NOMO-1 treated with DMSO at 0.1 percent for 48 hours (cell line): ENCODE data around the gene SIGLEC6.

Experiments used
- DNase-seq: peaks from one replicate; lab custom pipeline; 2025; ENCODE audit not compliant: unreplicated experiment; lab: John Stamatoyannopoulos, UW

Gene SIGLEC6

DNA sequence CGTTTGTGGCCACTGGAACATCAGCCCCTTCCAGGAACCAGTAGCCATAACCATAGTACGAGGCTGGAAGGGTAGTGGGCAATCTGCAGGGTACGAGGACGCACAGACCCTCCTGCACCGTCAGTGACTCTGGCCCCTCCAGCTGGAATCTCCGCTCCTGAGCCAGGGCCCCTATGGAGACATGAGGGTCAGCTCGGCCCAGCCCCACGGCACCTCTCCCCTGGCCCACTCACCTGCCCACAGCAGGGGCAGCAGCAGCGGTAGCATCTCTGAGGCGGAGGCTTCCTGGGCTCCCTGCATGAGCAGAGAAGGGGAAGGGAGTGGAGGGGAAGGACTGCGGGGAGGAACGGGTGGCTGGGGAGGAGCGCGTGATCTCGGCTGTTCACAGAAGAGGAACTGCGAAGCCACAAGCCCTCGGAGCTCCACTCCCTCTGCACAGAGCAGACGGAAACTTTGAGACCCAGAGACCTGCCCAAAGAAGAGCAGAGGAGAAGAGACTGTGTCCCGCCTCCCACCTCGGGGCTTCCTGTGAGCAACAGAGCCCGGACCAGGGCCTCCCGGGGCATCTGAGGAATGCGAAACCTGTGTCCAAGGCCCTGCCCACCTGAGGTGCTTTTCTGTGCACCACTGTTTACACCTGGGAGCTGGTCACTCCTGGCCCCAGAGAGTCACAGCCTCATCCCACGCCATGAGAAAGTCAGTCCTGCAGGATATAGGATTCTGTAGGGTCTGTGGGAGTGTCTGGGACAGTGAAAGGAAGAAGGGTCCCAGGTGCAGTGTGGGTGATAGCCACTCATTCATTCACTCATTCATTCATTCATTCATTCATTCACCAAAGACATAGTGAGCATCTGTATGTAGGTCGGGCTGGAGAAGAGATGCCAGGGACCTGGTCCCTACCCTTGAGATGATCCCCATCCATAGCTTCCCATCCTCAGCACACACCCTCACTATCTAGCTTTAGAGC, at the start of gene SIGLEC6:
SIGLEC6 (minus strand) TSS at position 322 of the 967 bp plus-strand sequence; CDS start at position 300, 22 bp downstream.
- peak; percentile 96 for DNase-seq

DNA sequence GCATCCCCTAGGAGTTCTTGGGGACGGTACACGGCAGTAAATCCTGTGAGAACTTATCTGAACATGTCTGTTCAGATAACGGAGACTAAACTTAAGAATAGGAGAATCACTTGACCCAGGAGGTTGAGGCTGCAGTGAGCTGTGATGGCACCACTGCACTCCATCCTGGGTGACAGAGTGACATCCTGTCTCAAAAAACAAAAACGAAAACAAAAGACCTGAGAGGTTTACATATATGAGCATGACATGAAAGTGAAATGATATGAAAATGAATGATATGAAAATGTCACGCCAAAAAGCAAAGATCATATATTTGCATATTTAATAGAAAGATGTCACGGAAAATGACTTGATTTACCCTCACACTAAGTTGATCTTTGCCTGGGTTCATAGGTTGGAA, 45.4 kb upstream of the SIGLEC6 start:
- no peak for DNase-seq

DNA sequence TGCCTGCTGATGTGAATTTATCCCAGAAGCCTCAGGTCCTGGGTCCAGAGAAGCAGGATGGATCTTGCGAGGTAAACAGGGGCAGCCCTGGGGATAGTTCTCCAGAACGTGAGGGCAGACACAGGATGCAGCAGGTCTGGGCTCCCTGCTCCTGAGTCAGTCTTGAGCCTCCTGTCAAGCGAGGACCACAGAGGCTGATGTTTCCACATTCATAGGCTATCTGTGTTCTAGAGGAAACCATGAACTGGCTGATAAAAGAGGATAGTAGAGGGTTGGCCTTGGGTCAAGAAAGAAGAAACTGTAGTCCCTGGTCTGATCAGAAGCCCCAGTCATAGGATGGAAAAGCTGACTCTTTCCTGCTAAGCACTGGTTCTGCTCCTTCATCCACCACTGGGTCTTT, 41.9 kb upstream of the SIGLEC6 start:
- DNase-seq: no peak

DNA sequence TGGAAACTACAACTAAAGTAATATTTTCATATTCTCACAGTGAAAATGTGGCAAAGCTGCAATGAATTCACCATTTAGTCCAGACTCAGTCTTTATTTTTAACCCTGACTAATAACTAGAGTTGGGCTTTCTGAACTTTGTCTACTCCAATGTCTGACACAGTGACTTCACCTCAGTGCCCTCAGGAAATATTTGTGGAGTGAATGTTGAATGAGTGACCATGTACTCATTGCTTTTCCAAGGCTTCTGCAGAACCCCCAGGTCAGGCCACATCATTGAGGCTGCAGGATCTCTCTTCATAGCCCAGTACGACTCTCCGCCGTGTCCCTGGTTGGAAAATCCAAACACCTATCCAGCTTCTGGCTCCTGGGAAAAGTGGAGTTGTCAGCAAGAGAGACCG, 41.4 kb upstream of the SIGLEC6 start:
- no peak for DNase-seq

DNA sequence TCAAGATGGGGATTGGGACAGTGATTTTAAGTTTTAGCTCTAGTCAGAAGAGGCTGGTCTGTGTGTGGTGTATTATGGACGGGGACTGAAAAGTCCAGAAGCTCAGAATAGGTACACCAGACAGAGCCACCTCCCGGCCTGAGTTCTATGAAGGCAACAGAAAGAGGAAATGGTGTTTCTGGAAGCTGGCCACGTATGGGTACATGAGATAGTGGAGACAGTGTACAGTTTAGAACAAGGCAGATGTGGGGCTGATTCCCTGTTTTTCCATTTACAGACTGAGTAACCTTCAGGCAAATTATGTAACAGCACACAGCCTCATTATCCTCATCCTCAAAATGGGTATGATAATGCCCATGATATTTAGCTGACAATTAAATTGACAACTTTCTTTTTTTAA, 40.9 kb upstream of the SIGLEC6 start:
- DNase-seq: peak; percentile 56

DNA sequence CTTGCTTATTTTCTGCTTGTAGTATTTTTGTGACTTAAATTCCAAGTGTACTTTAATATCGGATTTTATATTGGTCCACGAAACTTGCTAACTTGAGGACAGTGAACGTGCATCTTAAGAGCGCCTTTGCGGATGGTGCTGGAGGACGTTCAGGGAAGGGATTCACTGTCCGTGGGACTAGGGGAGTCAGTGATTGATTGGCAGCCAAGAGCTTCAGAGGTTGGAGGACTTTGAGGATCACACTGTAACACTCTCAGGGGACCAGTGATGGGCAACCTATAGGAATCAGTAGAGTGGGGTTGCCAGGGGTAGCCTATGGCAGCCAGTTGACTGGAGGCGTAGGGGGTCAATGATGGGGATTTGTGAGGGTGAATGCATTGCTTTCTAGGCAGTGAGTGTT, 40.1 kb upstream of the SIGLEC6 start:
- DNase-seq: no peak

DNA sequence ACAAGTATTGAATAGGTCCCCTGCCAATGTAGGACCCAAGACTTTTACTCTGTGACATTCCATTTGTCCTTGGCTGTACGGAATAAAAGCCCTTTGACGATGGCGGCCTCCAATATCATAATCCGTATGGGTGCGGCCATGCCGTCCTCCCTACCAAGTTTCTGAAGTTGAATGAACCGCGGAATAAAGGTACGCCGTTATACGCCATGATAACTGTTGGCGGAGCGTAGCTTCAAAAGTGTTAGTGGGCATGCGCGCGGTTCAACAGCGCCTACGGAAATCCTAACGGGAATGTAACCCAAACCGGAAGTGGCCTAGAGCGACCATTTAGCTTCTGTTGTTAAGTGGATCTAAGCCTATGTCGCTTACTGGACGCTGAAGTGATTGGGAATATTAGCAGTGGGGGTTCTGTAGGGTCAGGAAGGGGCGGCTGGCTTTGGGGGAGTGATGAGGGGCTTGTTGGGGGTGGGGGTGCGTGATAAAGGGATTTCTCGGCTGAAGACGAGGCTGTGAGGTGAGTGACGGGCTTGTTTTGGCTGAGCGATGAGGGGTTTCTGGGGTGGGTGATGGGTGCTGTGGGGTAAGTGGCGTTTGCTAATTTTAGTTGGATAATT, 39.6 kb upstream of the SIGLEC6 start, which contains the start of gene ZNF175:
ZNF175 (plus strand) TSS at position 322 of the 614 bp plus-strand sequence. CDS start 2,047 bp downstream, outside the sequence.
- peak; percentile 92 for DNase-seq

DNA sequence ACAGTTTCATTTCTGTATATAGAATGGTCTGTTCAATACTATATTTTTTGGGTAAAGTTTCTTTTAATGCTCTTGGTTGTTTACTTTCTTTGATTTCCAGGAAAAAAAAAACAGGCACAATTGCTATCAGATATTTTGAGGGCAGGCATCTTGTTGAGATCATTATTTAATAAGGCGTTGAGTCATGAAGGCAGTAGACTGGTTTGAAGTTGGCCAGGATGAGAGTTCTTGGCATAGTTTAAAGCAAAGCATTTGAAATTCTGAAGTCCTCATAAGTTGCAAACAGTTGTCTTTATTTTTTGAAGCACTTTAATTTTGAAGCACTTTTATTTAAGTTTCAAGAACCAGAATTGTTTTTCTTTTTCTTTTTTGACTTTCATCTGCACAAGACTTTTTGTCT, 37.0 kb upstream of the SIGLEC6 start:
- no peak for DNase-seq

DNA sequence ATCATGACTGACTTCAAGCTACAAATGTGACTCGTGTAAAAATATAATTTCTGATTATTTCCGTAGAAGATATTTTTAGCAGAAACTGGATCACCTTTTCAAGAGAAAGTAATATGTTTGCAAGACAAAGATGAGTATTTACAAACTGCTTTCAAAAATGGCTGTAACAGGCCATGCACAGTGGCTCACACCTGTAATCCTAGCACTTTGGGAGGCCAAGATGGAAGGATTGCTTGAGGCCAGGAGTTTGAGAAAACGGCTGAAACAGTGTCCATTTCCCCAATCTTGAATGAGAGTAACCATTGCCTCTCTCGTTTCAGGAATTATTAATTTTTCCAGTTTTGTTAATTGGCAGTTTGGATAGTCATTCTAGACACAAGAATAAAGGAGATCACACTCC, 36.1 kb upstream of the SIGLEC6 start:
- DNase-seq: no peak

DNA sequence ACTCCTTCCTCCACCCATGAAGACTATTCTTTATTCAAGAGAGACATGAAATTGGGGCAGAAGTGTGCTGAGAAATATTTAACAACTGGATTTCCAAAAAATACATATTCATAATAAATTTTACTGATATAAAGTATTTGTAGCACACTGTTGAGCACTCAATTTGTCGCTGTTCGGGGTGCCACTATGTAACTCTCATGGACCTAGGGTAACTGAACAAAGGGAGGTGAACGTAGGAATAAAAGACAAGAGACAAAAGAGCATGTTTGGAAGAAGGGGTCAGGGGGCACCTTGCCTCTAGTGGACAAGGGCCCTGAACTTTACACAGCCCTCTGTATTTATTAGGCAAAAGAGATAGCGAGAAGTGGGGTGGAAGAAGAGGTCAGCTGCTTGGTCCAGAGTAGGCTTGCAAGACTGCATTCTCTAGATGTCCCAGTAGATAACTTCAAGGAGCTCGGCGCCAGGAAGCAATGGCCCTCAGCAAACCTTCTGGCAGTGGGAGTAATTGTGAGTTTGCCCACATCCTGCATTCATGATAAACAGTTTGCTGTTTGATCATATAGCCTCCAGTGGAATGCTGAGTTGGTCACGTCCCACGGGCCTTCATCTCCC, 35.1 kb upstream of the SIGLEC6 start:
- DNase-seq: no peak

DNA sequence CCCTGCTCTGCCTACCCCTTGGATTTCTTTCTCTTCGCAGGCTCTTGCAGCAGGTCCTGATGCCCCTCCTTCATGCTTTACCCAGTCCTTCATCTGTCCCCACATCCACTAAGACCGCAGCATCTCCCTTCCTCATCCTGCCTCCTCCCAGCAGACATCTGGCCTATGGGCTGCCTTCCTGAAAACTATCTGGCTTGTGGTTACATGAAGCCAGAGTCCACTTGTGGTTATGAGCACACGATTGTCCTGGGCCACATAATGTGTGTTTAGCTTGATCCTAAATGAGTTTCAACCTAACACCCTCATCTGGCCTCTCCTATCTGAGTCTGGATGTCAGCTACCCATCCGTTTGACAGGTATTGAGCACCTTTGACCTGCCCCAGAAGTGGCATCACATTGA, 34.1 kb upstream of the SIGLEC6 start:
- DNase-seq: peak; percentile 69

DNA sequence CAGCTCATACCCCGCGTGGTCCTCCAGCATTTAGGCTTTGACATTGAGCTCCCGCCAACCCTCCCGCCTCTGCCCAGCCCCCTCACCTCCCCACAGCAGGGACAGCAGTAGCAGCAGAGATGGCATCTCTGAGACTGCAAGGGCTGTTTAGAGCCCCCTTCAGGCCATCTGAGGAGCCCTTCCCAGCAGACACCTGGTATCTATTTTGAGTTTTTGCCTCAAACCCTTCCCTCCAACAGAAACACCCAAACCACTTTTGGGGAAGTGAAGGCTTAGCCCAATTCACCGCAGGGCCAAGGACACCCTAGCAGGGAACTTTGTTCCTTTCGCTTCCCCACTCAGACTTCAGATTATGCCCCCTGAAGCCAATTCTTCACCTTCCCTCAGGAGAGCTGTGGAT, 33.3 kb upstream of the SIGLEC6 start:
- DNase-seq: peak; percentile 89

DNA sequence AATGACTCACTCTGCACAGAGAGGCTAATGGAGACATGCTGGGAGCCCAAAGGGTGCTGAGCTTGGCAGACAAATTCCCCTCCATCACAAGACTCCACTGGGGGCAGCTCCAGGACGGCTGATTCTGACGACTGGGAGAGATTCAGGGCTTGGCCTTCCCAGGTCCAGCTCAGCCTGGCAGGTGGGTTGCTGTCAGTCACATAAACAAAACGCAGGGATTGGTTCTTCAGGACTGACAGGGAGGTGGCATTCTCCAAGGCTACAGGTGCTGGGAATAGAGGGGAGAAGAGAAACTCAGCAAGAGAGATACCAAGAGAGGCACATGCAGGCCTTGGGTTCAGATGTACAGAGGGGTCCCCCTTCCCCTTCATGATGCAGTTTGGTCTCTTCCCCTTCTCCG, 28.9 kb upstream of the SIGLEC6 start:
- DNase-seq: no peak

DNA sequence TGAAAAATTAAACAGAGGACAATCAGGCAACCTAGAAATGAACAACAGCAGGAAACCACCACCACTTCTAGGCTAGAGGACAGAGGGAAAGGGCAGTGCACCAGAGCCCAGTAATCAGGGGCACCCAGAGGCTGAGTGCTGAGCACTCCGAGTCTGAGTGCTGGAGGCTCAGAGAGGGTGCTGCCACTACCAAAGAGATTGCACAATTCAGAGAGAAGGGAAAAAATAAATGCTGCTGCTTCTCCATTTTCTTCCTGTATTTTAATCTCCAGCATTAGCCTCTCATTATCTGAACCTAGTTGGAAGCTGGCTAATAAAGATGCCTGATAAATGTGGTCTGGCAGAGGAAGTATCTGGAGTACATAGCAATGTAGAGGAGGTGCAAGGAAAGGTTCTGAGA, 27.8 kb upstream of the SIGLEC6 start:
- no peak for DNase-seq

DNA sequence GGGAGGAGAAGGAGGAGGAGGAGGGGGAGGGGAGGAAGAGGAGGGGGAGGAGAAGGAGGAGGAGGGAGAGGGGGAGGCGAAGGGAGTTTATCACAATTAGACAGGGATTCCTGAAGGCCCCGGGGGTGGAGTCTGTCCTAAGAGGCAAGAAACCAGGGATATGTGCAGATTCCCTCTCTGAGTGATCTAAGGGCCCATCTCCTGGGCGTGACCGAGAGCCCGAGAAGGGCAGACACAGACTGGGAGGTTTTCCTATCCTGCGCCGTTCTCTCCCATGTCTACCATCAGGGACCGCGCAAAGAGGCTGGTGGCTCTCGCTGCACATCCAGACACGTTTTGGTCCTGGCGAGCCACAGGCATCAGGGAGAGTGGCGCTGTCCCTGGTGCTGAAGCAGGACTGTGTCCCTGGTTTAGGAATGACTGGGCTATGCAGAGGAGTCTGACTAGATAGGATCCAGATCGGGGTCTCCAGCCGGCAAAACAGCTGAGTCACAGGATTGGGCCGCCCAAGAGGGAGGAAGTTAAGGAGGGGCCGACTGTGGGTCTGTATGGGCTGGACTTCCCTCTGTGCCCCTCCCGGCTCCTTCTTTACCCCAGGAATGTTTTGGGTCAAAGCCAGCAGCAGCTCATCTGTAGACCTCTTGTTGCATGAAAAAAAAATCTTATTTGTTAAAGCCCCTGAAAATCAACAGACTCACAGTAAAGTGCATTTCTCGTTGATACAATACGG, 21.7 kb upstream of the SIGLEC6 start:
- DNase-seq: peak; percentile 49

DNA sequence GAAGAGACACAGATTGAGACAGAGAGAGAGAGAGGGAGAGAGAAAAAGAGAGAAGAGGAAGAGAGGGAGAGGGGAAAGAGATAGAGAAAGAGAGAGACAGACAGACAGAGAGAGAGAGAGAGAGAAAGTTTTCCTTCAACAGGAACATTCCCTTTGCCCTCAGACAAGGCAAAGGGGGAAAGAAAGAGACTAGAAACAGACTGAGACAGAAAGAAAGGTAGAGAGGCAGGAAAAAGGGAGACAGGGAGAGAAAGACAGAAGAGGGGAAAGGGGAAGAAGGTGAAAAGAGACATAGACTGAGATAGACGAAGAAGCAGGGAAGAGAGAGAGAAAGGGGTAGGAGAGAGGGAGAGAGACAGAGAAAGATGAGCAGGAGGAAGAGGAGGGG, 21.1 kb upstream of the SIGLEC6 start:
- no peak for DNase-seq

DNA sequence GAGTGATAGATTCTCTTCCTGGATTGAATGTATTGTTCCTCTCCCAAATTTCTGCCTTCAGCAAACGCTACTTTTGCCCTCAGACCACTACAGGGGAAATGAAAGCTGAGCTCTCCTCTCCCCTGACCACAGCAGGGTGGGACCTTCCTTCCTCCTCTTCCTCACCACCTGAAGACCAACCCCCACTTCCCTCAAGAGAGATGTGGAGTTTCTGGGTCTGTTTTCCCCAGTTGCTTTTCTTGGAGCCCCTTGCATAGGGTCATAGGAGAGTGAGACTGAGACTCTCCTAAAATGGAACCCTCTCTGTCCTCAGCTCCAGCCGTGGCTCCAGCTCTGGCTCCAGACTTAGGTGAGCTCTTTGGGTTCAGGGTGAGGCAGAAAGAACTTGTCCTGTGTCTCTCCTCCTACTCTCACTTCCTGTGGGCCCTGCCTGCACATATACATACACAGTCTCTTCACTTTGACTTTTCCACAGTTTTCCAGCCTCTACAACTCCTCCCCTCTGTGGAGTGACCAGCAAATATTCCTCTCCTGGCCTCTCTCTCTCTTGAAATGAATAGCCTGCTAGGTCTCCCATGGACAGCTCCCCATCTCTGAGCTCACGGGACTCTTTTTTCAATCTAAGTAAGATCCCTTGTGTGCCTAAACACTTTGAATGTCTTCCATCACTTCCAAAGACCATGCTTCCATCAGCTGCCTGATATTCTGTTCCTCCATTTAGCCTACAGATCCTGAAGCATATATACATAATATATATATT, 20.4 kb upstream of the SIGLEC6 start:
- peak; percentile 28 for DNase-seq

DNA sequence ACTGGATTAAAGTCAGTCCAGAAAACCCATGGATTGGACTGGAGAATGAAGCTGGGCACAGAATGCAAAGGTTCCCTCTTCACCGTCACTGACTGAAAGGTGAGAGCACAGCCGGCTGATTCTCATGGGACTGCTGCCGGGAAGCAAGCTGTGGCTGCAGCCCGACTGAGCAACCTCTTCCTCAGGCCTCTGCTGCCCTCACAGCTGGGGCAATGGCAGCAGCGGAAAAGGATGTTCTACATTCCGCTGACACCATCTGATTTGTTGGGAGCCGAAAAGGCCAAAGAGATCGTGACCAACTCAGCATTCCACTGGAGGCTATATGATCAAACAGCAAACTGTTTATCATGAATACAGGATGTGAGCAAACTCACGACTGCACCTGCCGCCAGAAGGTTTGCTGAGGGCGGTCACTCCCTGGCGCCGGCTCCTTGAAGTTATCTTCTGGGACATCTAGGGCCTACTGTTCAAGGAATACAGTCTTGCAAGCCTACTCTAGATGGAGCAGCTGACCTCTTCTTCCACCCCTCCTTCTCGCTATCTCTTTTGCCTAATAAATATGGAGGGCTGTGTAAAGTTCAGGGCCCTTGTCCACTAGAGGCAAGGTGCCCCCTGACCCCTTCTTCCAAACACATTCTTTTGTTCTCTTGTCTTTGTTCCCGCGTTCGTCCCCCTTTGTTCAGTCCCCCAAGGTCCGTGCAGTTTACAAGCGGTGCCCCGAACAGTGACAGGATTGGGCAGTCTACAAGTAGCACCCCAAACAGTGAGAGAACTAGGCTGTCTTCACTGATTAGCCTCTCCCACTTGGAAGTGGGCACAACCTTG, 19.6 kb upstream of the SIGLEC6 start:
- DNase-seq: no peak

DNA sequence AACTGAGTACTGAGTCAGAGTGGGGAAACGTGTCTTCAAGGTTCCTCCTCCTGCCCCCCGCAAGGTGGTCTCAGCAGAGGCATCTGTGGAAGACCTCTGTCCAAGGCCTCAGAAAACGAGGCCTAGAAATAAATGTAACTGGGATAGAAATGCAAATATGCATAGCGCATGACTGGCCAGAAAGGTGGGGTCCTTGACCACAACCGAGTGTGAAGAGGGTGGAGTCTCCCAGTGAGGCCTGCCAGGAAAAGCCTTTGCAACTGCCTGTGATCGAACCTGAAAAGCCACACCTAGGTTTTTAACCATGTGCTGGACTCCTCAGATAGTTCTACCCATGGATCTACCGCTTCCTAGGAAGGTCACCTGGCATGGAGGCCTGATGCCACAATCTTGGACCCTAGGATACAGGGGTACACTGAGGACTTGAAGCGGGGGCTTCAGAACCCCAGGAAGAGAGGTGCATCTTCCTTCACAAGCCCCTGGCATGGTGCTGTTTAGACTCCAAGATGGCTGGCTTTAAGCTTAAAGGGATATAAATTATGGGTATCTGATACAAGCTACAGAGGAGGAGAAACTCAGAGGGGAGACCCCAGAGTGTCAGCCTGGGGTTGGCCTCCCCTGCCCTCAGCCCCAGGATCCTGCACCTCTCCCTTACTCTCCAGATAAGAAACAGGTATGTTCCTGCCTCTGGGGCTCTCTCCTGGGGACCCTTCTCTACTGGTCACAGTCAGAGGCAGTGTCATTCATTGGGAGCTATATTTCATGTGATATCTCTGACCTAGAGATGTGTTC, 18.3 kb upstream of the SIGLEC6 start:
- no peak for DNase-seq
